HepG2 (cell line): Measurements from ENCODE around the gene CAPN9. TPM values are rescaled to one million over a fixed set of nuclear protein-coding genes. Genes with fewer than 3 reads are reported as not detected.

Experiments used
- KDM1A ChIP-seq: IDR thresholded peaks from 2 replicates; pipeline ENCODE4 v1.6.1; 2016; ENCODE audit warnings: missing compliant biosample characterization
- KDM5A ChIP-seq: fragments of 200-600 bp; sonication (generic); IDR thresholded peaks from 2 replicates; pipeline ENCODE4 v1.7.0; 2018; ENCODE audit warnings: antibody characterized with exemption, mild to moderate bottlenecking, low read length, borderline replicate concordance
- MEIS2 ChIP-seq: sonication (generic); formaldehyde crosslinking; IDR thresholded peaks from 2 replicates; pipeline ENCODE4 v1.9.0; 2021; ENCODE audit warnings: mild to moderate bottlenecking, missing genetic modification reagents
- NR2C2 ChIP-seq: sonication (generic); formaldehyde crosslinking; IDR thresholded peaks from 2 replicates; pipeline ENCODE4 v1.4.0; 2020; ENCODE audit warnings: missing genetic modification reagents, mild to moderate bottlenecking, moderate library complexity, borderline replicate concordance
- NR3C1 ChIP-seq: sonication (generic); formaldehyde crosslinking; IDR thresholded peaks from 2 replicates; pipeline ENCODE4 v1.4.0; 2020; ENCODE audit warnings: missing genetic modification reagents
- RBM22 ChIP-seq: fragments of 200-400 bp; formaldehyde crosslinking; optimal IDR thresholded peaks from 2 replicates; pipeline ENCODE3; 2017; ENCODE audit warnings: mild to moderate bottlenecking, low read length, moderate library complexity
- RNF2 ChIP-seq: fragments of 450-650 bp; conservative IDR thresholded peaks from 2 replicates; pipeline ENCODE4 v1.6.1; 2016; ENCODE audit warnings: low read depth
- SP140L ChIP-seq: sonication (generic); formaldehyde crosslinking; IDR thresholded peaks from 2 replicates; pipeline ENCODE4 v1.4.0; 2020; ENCODE audit warnings: missing genetic modification reagents, borderline replicate concordance
- ZNF326 ChIP-seq: sonication (generic); formaldehyde crosslinking; IDR thresholded peaks from 2 replicates; pipeline ENCODE4 v1.4.0; 2020; ENCODE audit warnings: missing genetic modification reagents, borderline replicate concordance
- ZNF350 ChIP-seq: sonication (generic); formaldehyde crosslinking; IDR thresholded peaks from 2 replicates; pipeline ENCODE4 v1.4.0; 2020; ENCODE audit warnings: mild to moderate bottlenecking, low read depth, missing genetic modification reagents, borderline replicate concordance
- ZNF430 ChIP-seq: sonication (generic); formaldehyde crosslinking; IDR thresholded peaks from 2 replicates; pipeline ENCODE4 v1.9.0; 2021; ENCODE audit warnings: mild to moderate bottlenecking, missing genetic modification reagents
- ZNF556 ChIP-seq: sonication (generic); formaldehyde crosslinking; IDR thresholded peaks from 2 replicates; pipeline ENCODE4 v1.4.0; 2020; ENCODE audit warnings: mild to moderate bottlenecking, missing genetic modification reagents, borderline replicate concordance
- ZNF670 ChIP-seq: sonication (generic); formaldehyde crosslinking; IDR thresholded peaks from 2 replicates; pipeline ENCODE4 v1.8.0; 2022; ENCODE audit warnings: mild to moderate bottlenecking, missing genetic modification reagents, borderline replicate concordance
- ZNF724P ChIP-seq: sonication (generic); formaldehyde crosslinking; IDR thresholded peaks from 2 replicates; pipeline ENCODE4 v1.8.0; 2022; ENCODE audit warnings: missing genetic modification reagents, borderline replicate concordance
- ZNF790 ChIP-seq: sonication (generic); formaldehyde crosslinking; IDR thresholded peaks from 2 replicates; pipeline ENCODE4 v1.8.0; 2022; ENCODE audit warnings: missing genetic modification reagents, mild to moderate bottlenecking, borderline replicate concordance
- polyA plus RNA-seq, 8 experiments: library from polyadenylated mRNA; depleted of rRNA in 3 of 8; stranded (reverse) in 7 of 8; unstranded in 1 of 8; fragments of >200 nt; fragmentation: Illumina TruSeq in 4 of 8; extraction: Trizol in 4 of 8; gene quantifications; 2 replicates each; pipeline versions ENCODE4 v1.2.1 to v1.2.3, GENCODE V29; 2011 to 2016; ENCODE audit warnings: low read depth in 4 of 8, missing spikeins in 1 of 8, mixed read lengths in 1 of 8; ENCODE audit not compliant: insufficient read depth in 1 of 8
- total RNA-seq, 5 experiments: library from RNA; depleted of rRNA; stranded (reverse); fragments of >200 nt; fragmentation: Illumina TruSeq; extraction: Trizol; gene quantifications; 2 replicates each; pipeline ENCODE4 v1.2.3, GENCODE V29; 2016; ENCODE audit warnings: low read depth in 1 of 5
- TF ChIP-seq, protein P1 (sequence below): sonication (generic); formaldehyde crosslinking; IDR thresholded peaks from 2 replicates; pipeline ENCODE4 v1.4.0; 2020; ENCODE audit warnings: missing genetic modification reagents
- TF ChIP-seq, protein P2 (sequence below): sonication (generic); formaldehyde crosslinking; IDR thresholded peaks from 2 replicates; pipeline ENCODE4 v1.4.0; 2020; ENCODE audit warnings: missing genetic modification reagents
- TF ChIP-seq, protein P3 (sequence below): IDR thresholded peaks from 2 replicates; pipeline ENCODE4 v1.6.1; 2016
- TF ChIP-seq, protein P4 (sequence below): sonication (generic); formaldehyde crosslinking; IDR thresholded peaks from 2 replicates; pipeline ENCODE4 v1.4.0; 2020; ENCODE audit warnings: missing genetic modification reagents

CAPN9 gene
- total and polyA plus RNA-seq, 2 of the 13 experiments (the other 11 are each of a cell fraction or from before 2014, with no cell fraction given), result 0.04 to 0.31 TPM

DNA sequence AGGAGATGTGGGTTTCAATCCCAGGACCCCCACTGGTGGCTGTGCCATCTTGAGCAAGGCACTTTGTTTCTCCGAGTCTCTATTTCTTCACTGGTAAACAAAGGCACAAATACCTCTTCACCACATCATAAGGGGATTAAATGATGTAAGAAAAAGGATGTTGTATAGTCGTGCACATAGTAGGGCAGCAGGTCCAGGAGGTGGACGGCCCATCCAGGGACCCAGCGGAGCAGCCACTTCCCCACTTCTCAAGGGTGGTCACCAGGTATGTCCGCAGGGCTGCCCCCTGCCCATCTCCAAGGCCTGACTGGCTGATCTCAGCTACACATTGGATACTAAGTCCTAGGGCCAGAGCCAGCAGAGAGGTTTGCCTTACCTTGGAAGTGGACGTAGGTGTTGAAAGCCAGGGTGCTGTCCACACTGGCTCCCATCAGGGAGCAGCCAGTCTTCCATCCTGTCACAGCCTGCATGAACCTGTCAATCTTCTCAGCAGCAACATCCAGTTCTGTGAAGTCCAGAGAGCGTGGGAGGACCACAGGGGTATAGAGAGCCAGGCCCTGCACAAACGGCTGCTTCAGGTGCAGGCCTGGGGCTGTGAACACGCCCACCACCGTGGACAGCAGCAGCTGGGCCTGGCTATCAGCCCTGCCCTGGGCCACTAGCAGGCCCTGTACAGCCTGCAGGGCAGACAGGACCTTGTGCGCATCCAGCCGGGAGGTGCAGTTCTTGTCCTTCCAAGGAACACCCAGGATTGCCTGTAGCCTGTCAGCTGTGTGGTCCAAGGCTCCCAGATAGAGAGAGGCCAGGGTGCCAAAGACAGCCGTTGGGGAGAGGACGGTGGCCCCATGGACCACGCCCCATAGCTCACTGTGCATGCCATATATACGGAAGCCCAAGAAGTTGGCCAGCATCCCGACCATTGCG is 37.3 kb upstream of the CAPN9 start (continued):
- TF ChIP-seq MEIS2 (CRISPR knock-in tag) (0 out of 2 replicates have a peak, but pooled peaks have one; percentile 22), ZNF724P (CRISPR knock-in tag) (no peak), NR2C2 (no peak), NR3C1 (no peak), ZNF670 (CRISPR knock-in tag) (no peak; the same call in 1 of the 2 replicates), ZNF326 (no peak), RNF2 (no peak), ZNF430 (no peak), KDM1A (CRISPR knock-in tag) (no peak), SP140L (CRISPR knock-in tag) (no peak), ZNF556 (CRISPR knock-in tag) (no peak), ZNF350 (CRISPR knock-in tag) (peak; percentile 40; the same call in 1 of the 2 replicates), ZNF790 (CRISPR knock-in tag) (no peak), KDM5A (0 out of 2 replicates have a peak, but pooled peaks have one; percentile 74), RBM22 (no peak)
- TF ChIP-seq, protein P1, sequence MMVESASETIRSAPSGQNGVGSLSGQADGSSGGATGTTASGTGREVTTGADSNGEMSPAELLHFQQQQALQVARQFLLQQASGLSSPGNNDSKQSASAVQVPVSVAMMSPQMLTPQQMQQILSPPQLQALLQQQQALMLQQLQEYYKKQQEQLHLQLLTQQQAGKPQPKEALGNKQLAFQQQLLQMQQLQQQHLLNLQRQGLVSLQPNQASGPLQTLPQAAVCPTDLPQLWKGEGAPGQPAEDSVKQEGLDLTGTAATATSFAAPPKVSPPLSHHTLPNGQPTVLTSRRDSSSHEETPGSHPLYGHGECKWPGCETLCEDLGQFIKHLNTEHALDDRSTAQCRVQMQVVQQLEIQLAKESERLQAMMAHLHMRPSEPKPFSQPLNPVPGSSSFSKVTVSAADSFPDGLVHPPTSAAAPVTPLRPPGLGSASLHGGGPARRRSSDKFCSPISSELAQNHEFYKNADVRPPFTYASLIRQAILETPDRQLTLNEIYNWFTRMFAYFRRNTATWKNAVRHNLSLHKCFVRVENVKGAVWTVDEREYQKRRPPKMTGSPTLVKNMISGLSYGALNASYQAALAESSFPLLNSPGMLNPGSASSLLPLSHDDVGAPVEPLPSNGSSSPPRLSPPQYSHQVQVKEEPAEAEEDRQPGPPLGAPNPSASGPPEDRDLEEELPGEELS, result 0 out of 2 replicates have a peak, but pooled peaks have one; percentile 35
- TF ChIP-seq, protein P2, sequence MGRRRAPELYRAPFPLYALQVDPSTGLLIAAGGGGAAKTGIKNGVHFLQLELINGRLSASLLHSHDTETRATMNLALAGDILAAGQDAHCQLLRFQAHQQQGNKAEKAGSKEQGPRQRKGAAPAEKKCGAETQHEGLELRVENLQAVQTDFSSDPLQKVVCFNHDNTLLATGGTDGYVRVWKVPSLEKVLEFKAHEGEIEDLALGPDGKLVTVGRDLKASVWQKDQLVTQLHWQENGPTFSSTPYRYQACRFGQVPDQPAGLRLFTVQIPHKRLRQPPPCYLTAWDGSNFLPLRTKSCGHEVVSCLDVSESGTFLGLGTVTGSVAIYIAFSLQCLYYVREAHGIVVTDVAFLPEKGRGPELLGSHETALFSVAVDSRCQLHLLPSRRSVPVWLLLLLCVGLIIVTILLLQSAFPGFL (CRISPR knock-in tag), result no peak
- TF ChIP-seq, protein P3, sequence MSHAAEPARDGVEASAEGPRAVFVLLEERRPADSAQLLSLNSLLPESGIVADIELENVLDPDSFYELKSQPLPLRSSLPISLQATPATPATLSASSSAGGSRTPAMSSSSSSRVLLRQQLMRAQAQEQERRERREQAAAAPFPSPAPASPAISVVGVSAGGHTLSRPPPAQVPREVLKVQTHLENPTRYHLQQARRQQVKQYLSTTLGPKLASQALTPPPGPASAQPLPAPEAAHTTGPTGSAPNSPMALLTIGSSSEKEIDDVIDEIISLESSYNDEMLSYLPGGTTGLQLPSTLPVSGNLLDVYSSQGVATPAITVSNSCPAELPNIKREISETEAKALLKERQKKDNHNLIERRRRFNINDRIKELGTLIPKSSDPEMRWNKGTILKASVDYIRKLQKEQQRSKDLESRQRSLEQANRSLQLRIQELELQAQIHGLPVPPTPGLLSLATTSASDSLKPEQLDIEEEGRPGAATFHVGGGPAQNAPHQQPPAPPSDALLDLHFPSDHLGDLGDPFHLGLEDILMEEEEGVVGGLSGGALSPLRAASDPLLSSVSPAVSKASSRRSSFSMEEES, result no peak
- TF ChIP-seq, protein P4, sequence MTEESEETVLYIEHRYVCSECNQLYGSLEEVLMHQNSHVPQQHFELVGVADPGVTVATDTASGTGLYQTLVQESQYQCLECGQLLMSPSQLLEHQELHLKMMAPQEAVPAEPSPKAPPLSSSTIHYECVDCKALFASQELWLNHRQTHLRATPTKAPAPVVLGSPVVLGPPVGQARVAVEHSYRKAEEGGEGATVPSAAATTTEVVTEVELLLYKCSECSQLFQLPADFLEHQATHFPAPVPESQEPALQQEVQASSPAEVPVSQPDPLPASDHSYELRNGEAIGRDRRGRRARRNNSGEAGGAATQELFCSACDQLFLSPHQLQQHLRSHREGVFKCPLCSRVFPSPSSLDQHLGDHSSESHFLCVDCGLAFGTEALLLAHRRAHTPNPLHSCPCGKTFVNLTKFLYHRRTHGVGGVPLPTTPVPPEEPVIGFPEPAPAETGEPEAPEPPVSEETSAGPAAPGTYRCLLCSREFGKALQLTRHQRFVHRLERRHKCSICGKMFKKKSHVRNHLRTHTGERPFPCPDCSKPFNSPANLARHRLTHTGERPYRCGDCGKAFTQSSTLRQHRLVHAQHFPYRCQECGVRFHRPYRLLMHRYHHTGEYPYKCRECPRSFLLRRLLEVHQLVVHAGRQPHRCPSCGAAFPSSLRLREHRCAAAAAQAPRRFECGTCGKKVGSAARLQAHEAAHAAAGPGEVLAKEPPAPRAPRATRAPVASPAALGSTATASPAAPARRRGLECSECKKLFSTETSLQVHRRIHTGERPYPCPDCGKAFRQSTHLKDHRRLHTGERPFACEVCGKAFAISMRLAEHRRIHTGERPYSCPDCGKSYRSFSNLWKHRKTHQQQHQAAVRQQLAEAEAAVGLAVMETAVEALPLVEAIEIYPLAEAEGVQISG (CRISPR knock-in tag), result peak; percentile 45; the same call in 1 of the 2 replicates
